SK-N-SH treated with all-trans-retinoic acid at 6 μM for 48 hours (cell line): ENCODE results near the gene CDHR4.

Source experiments
- ATAC-seq: fragments of 200-7000 bp; cut with Tn5 transposase; 3 replicates; pipeline ENCODE4 v1.9.1; 2020; ENCODE audit warnings: mild to moderate bottlenecking, moderate library complexity
- ARNTL ChIP-seq: fragments of 450-650 bp; formaldehyde crosslinking; IDR thresholded peaks from 2 replicates; pipeline ENCODE4 v1.5.0; 2020; ENCODE audit warnings: low read depth, mild to moderate bottlenecking, moderate library complexity, borderline replicate concordance
- BACH2 ChIP-seq: fragments of 250-450 bp; sonication (Bioruptor Pico); IDR thresholded peaks from 2 replicates; pipeline ENCODE4 v1.9.0; 2021; ENCODE audit warnings: mild to moderate bottlenecking, borderline replicate concordance
- CSRNP3 ChIP-seq: fragments of 250-450 bp; sonication (Bioruptor Pico); IDR thresholded peaks from 2 replicates; pipeline ENCODE4 v1.5.1; 2021; ENCODE audit warnings: mild to moderate bottlenecking, moderate library complexity
- ESRRG ChIP-seq: fragments of 250-450 bp; sonication (Bioruptor Pico); IDR thresholded peaks from 2 replicates; pipeline ENCODE4 v1.6.1; 2021; ENCODE audit warnings: mild to moderate bottlenecking
- ISL1 ChIP-seq: fragments of 250-450 bp; sonication (Bioruptor Pico); IDR thresholded peaks from 2 replicates; pipeline ENCODE4 v2.1.2; 2022; ENCODE audit warnings: mild to moderate bottlenecking, moderate library complexity
- POU6F1 ChIP-seq: fragments of 250-450 bp; sonication (Bioruptor Pico); IDR thresholded peaks from 2 replicates; pipeline ENCODE4 v1.8.0; 2021; ENCODE audit warnings: low read depth, mild to moderate bottlenecking, moderate library complexity, borderline replicate concordance
- PPARA ChIP-seq: fragments of 250-450 bp; sonication (Bioruptor Pico); IDR thresholded peaks from 2 replicates; pipeline ENCODE4 v1.5.0; 2020; ENCODE audit warnings: mild to moderate bottlenecking, borderline replicate concordance
- RARB ChIP-seq: fragments of 250-450 bp; sonication (Bioruptor Pico); IDR thresholded peaks from 2 replicates; pipeline ENCODE4 v1.8.0; 2021; ENCODE audit warnings: mild to moderate bottlenecking, moderate library complexity
- SNAI2 ChIP-seq: fragments of 250-450 bp; sonication (Bioruptor Pico); IDR thresholded peaks from 2 replicates; pipeline ENCODE4 v1.5.0; 2020; ENCODE audit warnings: mild to moderate bottlenecking, moderate library complexity
- TCF4 ChIP-seq: fragments of 250-450 bp; sonication (Bioruptor Pico); IDR thresholded peaks from 2 replicates; pipeline ENCODE4 v1.8.0; 2021; ENCODE audit warnings: mild to moderate bottlenecking, moderate library complexity, borderline replicate concordance
- TOX ChIP-seq: fragments of 250-450 bp; sonication (Bioruptor Pico); IDR thresholded peaks from 2 replicates; pipeline ENCODE4 v1.8.0; 2021; ENCODE audit warnings: mild to moderate bottlenecking, moderate library complexity, borderline replicate concordance
- ZC3H10 ChIP-seq: fragments of 250-450 bp; sonication (Bioruptor Pico); IDR thresholded peaks from 2 replicates; pipeline ENCODE4 v1.5.1; 2021; ENCODE audit warnings: mild to moderate bottlenecking, moderate library complexity
- ZFP3 ChIP-seq: fragments of 250-450 bp; sonication (Bioruptor Pico); IDR thresholded peaks from 2 replicates; pipeline ENCODE4 v1.5.0; 2020; ENCODE audit warnings: mild to moderate bottlenecking, moderate library complexity
- ZFP30 ChIP-seq: fragments of 450-650 bp; formaldehyde crosslinking; IDR thresholded peaks from 2 replicates; pipeline ENCODE4 v1.5.0; 2022; ENCODE audit warnings: mild to moderate bottlenecking, moderate library complexity
- ZNF565 ChIP-seq: fragments of 450-650 bp; formaldehyde crosslinking; conservative IDR thresholded peaks from 2 replicates; pipeline ENCODE4 v1.5.0; 2020; ENCODE audit warnings: low read depth, mild to moderate bottlenecking, moderate library complexity
- ZNF70 ChIP-seq: fragments of 450-650 bp; formaldehyde crosslinking; IDR thresholded peaks from 2 replicates; pipeline ENCODE4 v1.5.0; 2020; ENCODE audit warnings: mild to moderate bottlenecking, moderate library complexity
- ZNF8 ChIP-seq: fragments of 450-650 bp; formaldehyde crosslinking; IDR thresholded peaks from 2 replicates; pipeline ENCODE4 v1.5.0; 2020; ENCODE audit warnings: mild to moderate bottlenecking, moderate library complexity
- TF ChIP-seq, protein P1 (sequence below): fragments of 250-450 bp; sonication (Bioruptor Pico); IDR thresholded peaks from 2 replicates; pipeline ENCODE4 v1.8.0; 2020; ENCODE audit warnings: mild to moderate bottlenecking, moderate library complexity, borderline replicate concordance

The CDHR4 gene

DNA sequence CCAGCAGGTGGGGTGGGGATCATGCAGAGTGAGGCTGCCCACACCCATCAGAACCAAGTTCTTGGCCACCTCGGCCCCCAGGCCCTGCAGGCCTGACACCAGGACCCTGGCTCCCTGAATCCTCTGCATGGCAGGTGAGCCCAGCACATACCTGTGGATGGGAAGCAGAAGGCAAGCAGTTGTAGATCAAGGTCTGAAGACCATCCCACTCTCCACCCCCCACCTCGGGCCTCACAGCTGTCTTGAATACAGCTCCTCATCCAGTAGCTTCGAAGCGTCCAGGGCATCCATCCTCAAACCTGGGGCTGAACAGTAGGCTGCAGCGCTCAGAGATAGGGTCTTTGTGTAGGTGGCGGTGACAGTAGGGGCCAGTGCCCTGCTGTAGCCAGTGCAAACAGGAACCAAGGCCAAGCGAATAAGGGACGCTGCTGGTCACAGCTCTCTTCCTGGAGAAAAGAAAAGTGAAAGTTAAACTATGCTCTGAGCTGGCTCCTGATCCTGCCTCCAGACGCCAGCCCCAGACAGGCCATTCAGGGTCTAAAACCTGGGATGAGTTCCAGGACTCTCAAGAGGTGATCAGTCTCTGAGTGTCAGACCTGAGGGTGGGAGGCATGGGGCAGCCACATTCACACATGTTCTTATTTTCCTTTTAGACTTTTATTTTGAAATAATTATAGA is 14.0 kb upstream of the CDHR4 start, which contains the start of gene UBA7 (continued):
- TF ChIP-seq CSRNP3 (CRISPR knock-in tag) (no peak), ZFP3 (CRISPR knock-in tag) (no peak), SNAI2 (CRISPR knock-in tag) (no peak), PPARA (CRISPR knock-in tag) (no peak), ZNF8 (CRISPR knock-in tag) (no peak), ESRRG (no peak), ARNTL (no peak), TOX (CRISPR knock-in tag) (no peak), POU6F1 (CRISPR knock-in tag) (no peak), ZNF70 (CRISPR knock-in tag) (no peak)

DNA sequence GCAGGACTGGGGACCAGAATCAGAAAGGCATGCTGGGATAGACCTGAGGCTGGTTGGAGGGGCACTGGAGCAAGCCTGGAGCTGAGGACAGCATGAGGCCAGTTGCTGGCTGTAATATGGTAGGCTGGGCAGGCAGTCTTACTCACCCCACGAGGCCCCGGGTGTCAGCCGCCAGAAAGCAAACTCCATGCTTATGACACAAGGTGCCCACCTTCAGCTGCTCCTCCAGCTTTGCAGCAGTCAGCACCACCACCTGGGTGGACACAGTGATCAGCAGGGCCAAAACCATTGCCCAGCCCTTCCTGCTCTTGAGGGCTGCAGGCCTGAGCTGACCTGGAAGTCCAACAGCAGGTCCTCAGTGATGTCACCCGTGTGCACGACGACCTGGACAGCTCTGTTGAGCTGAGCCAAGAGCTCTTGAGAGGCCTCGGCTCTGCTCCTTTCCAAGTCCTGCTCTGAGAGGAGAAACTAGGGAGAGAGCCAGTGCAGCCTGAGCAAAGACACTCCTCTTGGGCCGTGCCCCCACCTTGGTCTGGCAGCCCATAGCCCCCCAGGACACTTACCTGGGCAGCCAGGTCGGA is 13.3 kb upstream of the CDHR4 start:
- ATAC-seq: no peak; the same call in none of the 3 replicates

More for the DNA sequence above, 13.3 kb upstream of the CDHR4 start:
- TF ChIP-seq SNAI2 (CRISPR knock-in tag): no peak
- no peak for TF ChIP-seq ISL1 (CRISPR knock-in tag)
- no peak for TF ChIP-seq POU6F1 (CRISPR knock-in tag)
- TF ChIP-seq PPARA (CRISPR knock-in tag): no peak
- no peak for TF ChIP-seq TCF4 (CRISPR knock-in tag)
- TF ChIP-seq RARB (CRISPR knock-in tag): no peak
- TF ChIP-seq CSRNP3 (CRISPR knock-in tag): no peak
- no peak for TF ChIP-seq ZC3H10 (CRISPR knock-in tag)
- TF ChIP-seq ZNF565 (CRISPR knock-in tag): no peak
- no peak for TF ChIP-seq ZNF8 (CRISPR knock-in tag)
- no peak for TF ChIP-seq ARNTL
- TF ChIP-seq, protein P1, sequence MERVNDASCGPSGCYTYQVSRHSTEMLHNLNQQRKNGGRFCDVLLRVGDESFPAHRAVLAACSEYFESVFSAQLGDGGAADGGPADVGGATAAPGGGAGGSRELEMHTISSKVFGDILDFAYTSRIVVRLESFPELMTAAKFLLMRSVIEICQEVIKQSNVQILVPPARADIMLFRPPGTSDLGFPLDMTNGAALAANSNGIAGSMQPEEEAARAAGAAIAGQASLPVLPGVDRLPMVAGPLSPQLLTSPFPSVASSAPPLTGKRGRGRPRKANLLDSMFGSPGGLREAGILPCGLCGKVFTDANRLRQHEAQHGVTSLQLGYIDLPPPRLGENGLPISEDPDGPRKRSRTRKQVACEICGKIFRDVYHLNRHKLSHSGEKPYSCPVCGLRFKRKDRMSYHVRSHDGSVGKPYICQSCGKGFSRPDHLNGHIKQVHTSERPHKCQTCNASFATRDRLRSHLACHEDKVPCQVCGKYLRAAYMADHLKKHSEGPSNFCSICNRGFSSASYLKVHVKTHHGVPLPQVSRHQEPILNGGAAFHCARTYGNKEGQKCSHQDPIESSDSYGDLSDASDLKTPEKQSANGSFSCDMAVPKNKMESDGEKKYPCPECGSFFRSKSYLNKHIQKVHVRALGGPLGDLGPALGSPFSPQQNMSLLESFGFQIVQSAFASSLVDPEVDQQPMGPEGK (CRISPR knock-in tag): no peak
- TF ChIP-seq ZFP3 (CRISPR knock-in tag): no peak
- TF ChIP-seq BACH2: no peak
- no peak for TF ChIP-seq TOX (CRISPR knock-in tag)
- TF ChIP-seq ZFP30 (CRISPR knock-in tag): no peak
